ENCODE results near the gene ATAD3B. TPM values are rescaled to one million over a fixed set of nuclear protein-coding genes. Genes with fewer than 3 reads are reported as not detected.
"Not testable (repeated sequence)": the region's sequence is repeated elsewhere in the genome, so short reads cannot be mapped to it uniquely, and the experiment has no call there.

ATAD3B gene
- total RNA-seq, 1 donor from 2014 or later: 63.0 TPM

DNA sequence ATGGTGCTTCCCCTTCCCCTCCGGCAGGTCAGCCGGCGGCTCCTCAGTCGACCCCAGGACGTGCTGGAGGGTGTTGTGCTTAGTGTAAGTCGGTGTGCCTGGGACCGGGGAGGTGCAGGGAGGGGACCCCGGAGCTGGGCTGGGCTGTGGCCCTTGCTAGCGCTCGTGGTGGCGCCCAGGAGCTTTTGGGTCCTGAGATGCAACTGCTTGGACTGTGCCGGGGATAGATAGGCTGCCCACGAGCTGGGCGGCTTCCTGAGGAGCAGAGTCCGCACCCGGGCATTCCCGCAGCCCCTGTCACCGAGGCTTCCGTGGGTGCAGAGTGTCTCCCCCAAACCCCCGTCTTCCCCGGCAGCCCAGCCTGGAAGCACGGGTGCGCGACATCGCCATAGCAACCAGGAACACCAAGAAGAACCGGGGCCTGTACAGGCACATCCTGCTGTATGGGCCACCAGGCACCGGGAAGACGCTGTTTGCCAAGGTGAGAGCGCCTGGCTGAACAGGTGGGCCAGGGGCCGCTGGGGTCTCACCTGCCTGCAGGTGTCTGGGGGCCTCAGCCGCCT, 14.3 kb downstream of the ATAD3B start:
- peaks cover 18% of the 10 kb centered on the region for H3K36me3 ChIP-seq (ENCODE audit: insufficient read depth, low read length)
- H3K9ac ChIP-seq (ENCODE audit: low read length); FAIRE-seq; H2AFZ ChIP-seq (ENCODE audit: low read depth, low read length); H3K36me3 Mint-ChIP-seq (ENCODE audit: low read depth, unreplicated experiment); H3K9me3 Mint-ChIP-seq (ENCODE audit: unreplicated experiment); H3K4me3 ChIP-seq (ENCODE audit: insufficient read depth, low read depth, low read length); H3K27me3 Mint-ChIP-seq (ENCODE audit: low read depth, unreplicated experiment); H3K27ac ChIP-seq (ENCODE audit: low read depth, low read length); H3K4me1 ChIP-seq (ENCODE audit: insufficient read depth, low read length); H3K4me3 Mint-ChIP-seq (ENCODE audit: unreplicated experiment); H3K9me3 ChIP-seq (ENCODE audit: insufficient read depth, low read depth, low read length); H3K27me3 ChIP-seq (ENCODE audit: insufficient read depth, low read length); H3K4me2 ChIP-seq (ENCODE audit: low read length); H3K4me1 Mint-ChIP-seq (ENCODE audit: low read depth, unreplicated experiment); H3K27ac Mint-ChIP-seq (ENCODE audit: unreplicated experiment); DNase-seq (ENCODE audit: low read depth): not testable (repeated sequence)
- peaks cover 17% of the 10 kb centered on the region for H4K20me1 ChIP-seq (ENCODE audit: insufficient read depth, low read length)
- H3K79me2 ChIP-seq (ENCODE audit: insufficient read depth, low read length): peaks cover 11% of the 10 kb centered on the region

- no peak for FAIRE-seq
- Histone ChIP-seq H3K27me3 (ENCODE audit: insufficient read depth, low read length) (no peaks in the 10 kb centered on the region), H3K9ac (ENCODE audit: low read length) (no peak overlapping the region), H3K27ac (ENCODE audit: low read depth, low read length) (no peak overlapping the region), H3K9me3 (ENCODE audit: insufficient read depth, low read depth, low read length) (no peaks in the 10 kb centered on the region), H2AFZ (ENCODE audit: low read depth, low read length) (no peak overlapping the region), H3K36me3 (ENCODE audit: insufficient read depth, low read length) (peaks cover 22% of the 10 kb centered on the region), H4K20me1 (ENCODE audit: insufficient read depth, low read length) (peaks cover 17% of the 10 kb centered on the region), H3K4me2 (ENCODE audit: low read length) (no peak overlapping the region), H3K4me1 (ENCODE audit: insufficient read depth, low read length) (no peaks in the 10 kb centered on the region), H3K79me2 (ENCODE audit: insufficient read depth, low read length) (peaks cover 19% of the 10 kb centered on the region), H3K4me3 (ENCODE audit: insufficient read depth, low read depth, low read length) (no peak overlapping the region)
- no peak for DNase-seq (ENCODE audit: low read depth)
- Mint-ChIP-seq H3K4me1 (ENCODE audit: low read depth, unreplicated experiment) (no peaks in the 10 kb centered on the region), H3K9me3 (ENCODE audit: unreplicated experiment) (no peaks in the 10 kb centered on the region), H3K36me3 (ENCODE audit: low read depth, unreplicated experiment) (peaks cover 17% of the 10 kb centered on the region), H3K27ac (ENCODE audit: unreplicated experiment) (no peak overlapping the region), H3K4me3 (ENCODE audit: unreplicated experiment) (no peak overlapping the region), H3K27me3 (ENCODE audit: low read depth, unreplicated experiment) (no peaks in the 10 kb centered on the region)
- TF ChIP-seq EZH2 (IDR thresholded peaks at IDR 0.05; ENCODE audit: insufficient read depth, low read length) (no peak), CTCF (IDR thresholded peaks at IDR 0.05; ENCODE audit: insufficient read depth, low read depth, low read length) (no peak)
Measured at GRCh38 chr1:1487701-1488100, 16.1 kb downstream of the ATAD3B start.

DNA sequence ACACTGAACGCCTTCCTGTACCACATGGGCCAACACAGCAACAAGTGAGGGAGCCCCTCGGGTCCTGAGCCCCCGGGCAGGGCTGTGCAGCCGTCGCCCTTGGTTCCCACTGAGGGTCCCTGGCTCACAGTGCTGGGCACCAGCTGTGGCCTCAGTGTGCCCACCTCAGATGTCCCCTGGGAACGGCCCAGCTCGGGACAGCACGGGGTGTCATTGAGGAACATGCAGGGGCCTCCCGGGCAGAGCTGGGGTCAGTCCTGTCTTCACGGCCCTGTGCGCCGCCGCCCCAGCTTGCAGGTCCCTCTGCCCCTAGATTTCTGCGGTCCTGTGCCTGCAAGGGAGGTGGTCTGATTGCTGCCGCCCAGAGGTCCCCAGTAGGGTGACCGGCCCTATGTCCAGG, 17.7 kb downstream of the ATAD3B start:
- H3K9me3 ChIP-seq (ENCODE audit: insufficient read depth, low read depth, low read length): no peaks in the 10 kb centered on the region
- H3K4me1 ChIP-seq (ENCODE audit: insufficient read depth, low read length): no peaks in the 10 kb centered on the region
- no peak overlapping the region for H2AFZ ChIP-seq (ENCODE audit: low read depth, low read length)
- no peak overlapping the region for H3K9ac ChIP-seq (ENCODE audit: low read length)
- H3K27ac ChIP-seq (ENCODE audit: low read depth, low read length): no peak overlapping the region
- H3K4me3 Mint-ChIP-seq (ENCODE audit: unreplicated experiment): no peak overlapping the region
- no peak overlapping the region for H3K4me3 ChIP-seq (ENCODE audit: insufficient read depth, low read depth, low read length)
- no peaks in the 10 kb centered on the region for H3K4me1 Mint-ChIP-seq (ENCODE audit: low read depth, unreplicated experiment)
- TF ChIP-seq CTCF (IDR thresholded peaks at IDR 0.05; ENCODE audit: insufficient read depth, low read depth, low read length): no peak
- no peak for TF ChIP-seq EZH2 (IDR thresholded peaks at IDR 0.05; ENCODE audit: insufficient read depth, low read length)
- peaks cover 25% of the 10 kb centered on the region for H3K36me3 ChIP-seq (ENCODE audit: insufficient read depth, low read length)
- no peak overlapping the region for H3K27ac Mint-ChIP-seq (ENCODE audit: unreplicated experiment)
- peaks cover 19% of the 10 kb centered on the region for H3K79me2 ChIP-seq (ENCODE audit: insufficient read depth, low read length)
- no peak for FAIRE-seq
- no peaks in the 10 kb centered on the region for H3K27me3 ChIP-seq (ENCODE audit: insufficient read depth, low read length)
- DNase-seq (ENCODE audit: low read depth): no peak
- H4K20me1 ChIP-seq (ENCODE audit: insufficient read depth, low read length): peaks cover 13% of the 10 kb centered on the region
- no peaks in the 10 kb centered on the region for H3K27me3 Mint-ChIP-seq (ENCODE audit: low read depth, unreplicated experiment)
- H3K9me3 Mint-ChIP-seq (ENCODE audit: unreplicated experiment): peaks cover 2% of the 10 kb centered on the region
- no peak overlapping the region for H3K4me2 ChIP-seq (ENCODE audit: low read length)
- peaks cover 24% of the 10 kb centered on the region for H3K36me3 Mint-ChIP-seq (ENCODE audit: low read depth, unreplicated experiment)
